Measurements from ENCODE around the gene ANKRD28.
"Not testable (repeated sequence)": the region's sequence is repeated elsewhere in the genome, so short reads cannot be mapped to it uniquely, and the experiment has no call there.

Gene ANKRD28

GRCh38 chr3:15801298-15801697, 3.5 kb upstream of the ANKRD28 start:
- no peak for DNase-seq

GRCh38 chr3:15800780-15801179, 3.0 kb upstream of the ANKRD28 start:
- no peak for DNase-seq

- no peak for DNase-seq
These were observed 2.5 kb upstream of the ANKRD28 start for GRCh38 chr3:15800327-15800726.

GRCh38 chr3:15798533-15799245, 910 bp upstream of the ANKRD28 start:
- DNase-seq: no peak

GRCh38 chr3:15796771-15797641, 773 bp downstream of the ANKRD28 start:
- DNase-seq: no peak

- DNase-seq: no peak
These were observed 1.4 kb downstream of the ANKRD28 start for GRCh38 chr3:15796331-15796730.

- DNase-seq: no peak
These were observed 2.0 kb downstream of the ANKRD28 start for GRCh38 chr3:15795651-15796308.

GRCh38 chr3:15794842-15795650, 2.7 kb downstream of the ANKRD28 start:
- no peak for DNase-seq

- DNase-seq: no peak
These were observed 3.4 kb downstream of the ANKRD28 start for GRCh38 chr3:15794303-15794771.

- no peak for DNase-seq
These were observed 6.3 kb downstream of the ANKRD28 start for GRCh38 chr3:15791525-15791924.

- DNase-seq: no peak
These were observed 9.8 kb downstream of the ANKRD28 start for GRCh38 chr3:15787941-15788340.

GRCh38 chr3:15787526-15787925, 10.3 kb downstream of the ANKRD28 start:
- no peak for DNase-seq

- no peak for DNase-seq
These were observed 14.3 kb downstream of the ANKRD28 start for GRCh38 chr3:15783361-15783969.

- DNase-seq: no peak
These were observed 15.3 kb downstream of the ANKRD28 start for GRCh38 chr3:15782429-15782828.

GRCh38 chr3:15781637-15782402, 16.0 kb downstream of the ANKRD28 start:
- no peak for DNase-seq

GRCh38 chr3:15781131-15781530, 16.6 kb downstream of the ANKRD28 start:
- DNase-seq: no peak

- DNase-seq: no peak
These were observed 18.7 kb downstream of the ANKRD28 start for GRCh38 chr3:15779111-15779510.

GRCh38 chr3:15778332-15778858, 19.4 kb downstream of the ANKRD28 start:
- DNase-seq: no peak

GRCh38 chr3:15774931-15775560, 22.7 kb downstream of the ANKRD28 start:
- not testable (repeated sequence) for DNase-seq

- DNase-seq: no peak
These were observed 26.3 kb downstream of the ANKRD28 start for GRCh38 chr3:15771444-15771843.
